ENCODE data around the gene CCNO. TPM values are rescaled to one million over a fixed set of nuclear protein-coding genes. Genes with fewer than 3 reads are reported as not detected.
A peak's percentile ranks its signal among the peaks of the same experiment; 100 is the strongest.

Gene CCNO
- total and polyA plus RNA-seq, 4 donors = 3.2 to 8.5 (median 5.0) TPM

DNA sequence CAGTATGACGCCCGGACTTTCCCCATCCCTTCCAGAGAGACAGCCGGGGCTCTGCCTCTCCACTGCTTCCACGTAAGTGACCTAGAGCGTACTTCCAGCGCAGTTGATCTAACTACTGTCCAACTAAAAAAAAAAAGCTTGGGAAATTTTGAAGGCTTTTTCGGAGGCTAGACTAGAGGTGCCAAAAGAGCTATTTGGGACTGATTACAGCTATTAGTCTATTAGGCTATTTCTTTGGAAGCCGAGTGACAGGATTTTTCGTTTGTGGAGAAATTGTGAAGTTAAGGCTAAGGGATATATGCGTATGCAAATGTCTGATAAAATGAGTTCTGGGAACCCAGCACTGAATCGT, 1.5 kb downstream of the CCNO start:
- TF ChIP-seq CTCF (IDR thresholded peaks at IDR 0.05; ENCODE audit: control extremely low read depth, extremely low read depth) = no peak
- no peak for ATAC-seq (ENCODE audit: insufficient read depth, low FRiP score)
- Histone ChIP-seq H3K36me3 (ENCODE audit: control insufficient read depth in 4 of 4, insufficient read depth in 4 of 4, low read length in 4 of 4) (no peaks in the 10 kb centered on the region), H3K9ac (ENCODE audit: insufficient read depth in 1 of 2, low read length in 2 of 2) (no peak overlapping the region), H3K27ac (ENCODE audit: low read depth in 1 of 2, low read length in 1 of 2) (no peak overlapping the region), H3K4me1 (ENCODE audit: control insufficient read depth in 5 of 5, insufficient read depth in 5 of 5, low read length in 5 of 5) (peaks cover 0 to 42% (median 9%) of the 10 kb centered on the region in 5 donors), H3K4me3 (no peak overlapping the region), H3K27me3 (ENCODE audit: control insufficient read depth in 3 of 3, insufficient read depth in 3 of 3, low read length in 2 of 3) (peaks cover 17 to 76% (median 72%) of the 10 kb centered on the region in 3 donors), H3K9me3 (ENCODE audit: control insufficient read depth in 4 of 4, insufficient read depth in 3 of 4, low read length in 3 of 4) (peaks cover 0 to 9% (median 0%) of the 10 kb centered on the region in 4 donors)
- peak in 1 of 3 donors; percentile 59 for DNase-seq
- 3 to 7% methylated on average over 11 of the region's 11 CpGs for WGBS, 2 donors

DNA sequence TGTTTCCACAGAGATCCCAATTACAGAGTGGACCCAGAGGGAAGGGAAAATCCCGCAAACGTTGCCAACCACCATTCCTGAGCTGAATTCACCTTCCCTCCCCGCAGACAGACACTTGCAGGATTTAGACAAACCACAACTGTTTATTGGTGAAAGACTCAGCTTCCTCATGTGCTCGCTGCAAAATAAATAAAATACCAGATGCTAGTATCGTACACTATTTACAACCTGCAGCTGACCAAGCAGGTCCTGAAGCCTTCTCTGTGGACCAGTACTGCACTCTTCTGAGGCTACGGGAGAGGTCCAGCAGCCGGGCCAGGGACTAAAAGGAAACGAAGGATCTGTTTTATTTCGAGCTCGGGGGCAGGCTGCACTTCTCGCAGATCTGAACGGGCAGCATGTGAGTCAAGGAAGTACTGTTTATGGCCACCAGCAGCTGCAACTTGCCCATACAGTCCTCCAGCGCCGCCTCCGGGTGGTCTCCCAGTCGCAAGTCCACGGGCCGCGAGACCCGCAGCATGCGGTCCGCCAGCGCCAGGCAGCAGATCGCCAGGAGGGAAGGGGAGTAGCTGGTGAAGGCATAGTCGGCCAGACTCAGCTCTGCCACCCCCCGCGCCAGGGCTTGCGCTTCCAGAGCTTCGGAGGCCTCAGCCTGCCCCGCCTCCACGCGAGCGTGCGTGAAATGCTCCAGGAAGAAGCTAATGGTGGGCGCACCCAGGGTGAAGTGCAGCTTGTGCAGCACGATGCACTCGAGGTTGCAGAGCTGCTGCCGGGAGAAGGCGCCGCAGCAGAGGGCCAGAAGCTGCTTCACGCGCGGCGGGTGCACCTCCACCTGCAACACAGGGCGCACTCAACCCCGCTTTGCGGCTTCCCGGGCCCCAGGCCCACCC, 2.1 kb downstream of the CCNO start:
- TF ChIP-seq CTCF (IDR thresholded peaks at IDR 0.05; ENCODE audit: control extremely low read depth, extremely low read depth) = no peak
- Histone ChIP-seq H3K4me3 (no peak overlapping the region), H3K9me3 (ENCODE audit: control insufficient read depth in 4 of 4, insufficient read depth in 3 of 4, low read length in 3 of 4) (peaks cover 0 to 10% (median 0%) of the 10 kb centered on the region in 4 donors), H3K4me1 (ENCODE audit: control insufficient read depth in 5 of 5, insufficient read depth in 5 of 5, low read length in 5 of 5) (peaks cover 0 to 48% (median 9%) of the 10 kb centered on the region in 5 donors), H3K27me3 (ENCODE audit: control insufficient read depth in 3 of 3, insufficient read depth in 3 of 3, low read length in 2 of 3) (peaks cover 17 to 73% (median 73%) of the 10 kb centered on the region in 3 donors), H3K27ac (ENCODE audit: low read depth in 1 of 2, low read length in 1 of 2) (no peak overlapping the region), H3K36me3 (ENCODE audit: control insufficient read depth in 4 of 4, insufficient read depth in 4 of 4, low read length in 4 of 4) (no peaks in the 10 kb centered on the region), H3K9ac (ENCODE audit: insufficient read depth in 1 of 2, low read length in 2 of 2) (no peak overlapping the region)
- ATAC-seq (ENCODE audit: insufficient read depth, low FRiP score) (no peak), DNase-seq (peak in 2 of 3 donors; percentile 27 to 47)
- 2 to 5% methylated on average over 47 to 48 of the region's 48 CpGs for WGBS, 2 donors

- H3K36me3 ChIP-seq (ENCODE audit: control insufficient read depth in 4 of 4, insufficient read depth in 4 of 4, low read length in 4 of 4) = no peaks in the 10 kb centered on the region
- peaks cover 0 to 10% (median 0%) of the 10 kb centered on the region in 4 donors for H3K9me3 ChIP-seq (ENCODE audit: control insufficient read depth in 4 of 4, insufficient read depth in 3 of 4, low read length in 3 of 4)
- ATAC-seq (ENCODE audit: insufficient read depth, low FRiP score) = no peak
- peaks cover 0 to 48% (median 9%) of the 10 kb centered on the region in 5 donors for H3K4me1 ChIP-seq (ENCODE audit: control insufficient read depth in 5 of 5, insufficient read depth in 5 of 5, low read length in 5 of 5)
- no peak overlapping the region for H3K27ac ChIP-seq (ENCODE audit: low read depth in 1 of 2, low read length in 1 of 2)
- TF ChIP-seq CTCF (IDR thresholded peaks at IDR 0.05; ENCODE audit: control extremely low read depth, extremely low read depth) = no peak
- peaks cover 15 to 82% (median 79%) of the 10 kb centered on the region in 3 donors for H3K27me3 ChIP-seq (ENCODE audit: control insufficient read depth in 3 of 3, insufficient read depth in 3 of 3, low read length in 2 of 3)
- H3K9ac ChIP-seq (ENCODE audit: insufficient read depth in 1 of 2, low read length in 2 of 2) = no peak overlapping the region
- DNase-seq = no peak
- no peak overlapping the region for H3K4me3 ChIP-seq
- WGBS, 2 donors = 36 to 38% methylated on average over 8 of the region's 8 CpGs
These were observed 3.2 kb downstream of the CCNO start for GRCh38 chr5:55230086-55230629.
